Activated CD4-positive, alpha-beta T cell treated with anti-CD3 and anti-CD28 coated beads, Interleukin-2, amount 50 U/mL, for 4 hours (primary cell): ENCODE data around the gene RNF149.

Experiments used
- DNase-seq, 2 experiments: peaks; one replicate each; pipeline ENCODE4 v3.0.0-alpha.2; 2020

RNF149 gene

DNA sequence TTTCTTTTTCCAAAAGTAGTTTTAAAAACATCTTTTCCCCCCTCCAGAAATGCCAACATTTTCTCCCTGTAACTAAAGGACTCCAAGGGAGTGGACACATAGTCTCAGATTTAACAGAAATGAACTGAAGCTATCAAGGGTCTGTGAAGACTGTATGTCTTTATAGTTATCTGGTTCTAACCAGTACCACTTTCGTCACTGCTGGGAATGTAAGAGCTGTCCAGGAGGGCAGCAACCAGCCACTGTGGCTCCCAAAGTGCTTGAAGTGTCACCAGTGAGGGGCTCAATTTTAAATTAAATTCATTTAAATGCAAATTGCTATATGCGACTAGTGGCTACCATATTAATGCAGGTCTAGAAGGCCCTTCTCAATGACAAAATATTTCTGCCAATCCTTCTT, 15.0 kb downstream of the RNF149 start:
- DNase-seq = no peak

- DNase-seq = no peak
Measured at GRCh38 chr2:101291973-101292372, 16.5 kb downstream of the RNF149 start.

DNA sequence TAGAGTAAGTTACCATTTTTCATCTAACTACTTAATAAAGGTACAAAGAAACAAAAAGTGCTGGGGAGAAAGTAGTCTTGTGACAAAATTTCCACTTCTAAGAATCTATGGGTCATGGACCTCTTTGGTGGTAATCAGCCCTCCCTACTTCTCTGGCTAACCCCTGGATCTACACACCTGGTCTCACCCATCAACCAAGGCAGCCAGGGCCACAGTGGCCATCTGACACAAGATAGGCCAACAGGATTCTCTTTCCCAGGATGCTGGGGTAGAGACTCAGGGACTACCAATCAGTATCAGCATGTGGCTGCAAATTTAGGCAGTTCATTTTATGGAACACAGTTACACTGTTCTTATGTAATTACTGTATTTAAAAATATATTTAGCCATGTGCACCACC, 17.8 kb downstream of the RNF149 start:
- no peak for DNase-seq

DNA sequence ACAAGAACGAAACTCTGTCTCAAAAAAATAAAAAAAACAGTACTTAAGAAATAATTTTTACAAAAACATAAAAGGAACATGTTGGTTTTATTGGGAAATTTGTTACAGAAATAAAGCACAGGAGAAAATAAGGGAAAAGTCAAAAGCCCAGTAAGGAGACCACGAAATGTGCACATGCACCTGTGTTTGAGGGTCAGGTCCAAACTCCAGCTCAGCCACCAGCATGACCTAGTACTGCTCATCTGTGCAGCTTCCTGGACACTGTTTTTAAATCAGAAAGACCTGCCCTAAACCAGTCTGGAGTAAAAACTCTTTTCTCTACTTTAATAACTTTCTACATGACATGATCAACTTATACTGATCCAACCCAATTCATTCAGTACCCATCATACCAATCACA, 21.2 kb downstream of the RNF149 start:
- no peak for DNase-seq

GRCh38 chr2:101286684-101287083, 21.8 kb downstream of the RNF149 start:
- no peak for DNase-seq

GRCh38 chr2:101282980-101283379, 25.5 kb downstream of the RNF149 start:
- no peak for DNase-seq

DNA sequence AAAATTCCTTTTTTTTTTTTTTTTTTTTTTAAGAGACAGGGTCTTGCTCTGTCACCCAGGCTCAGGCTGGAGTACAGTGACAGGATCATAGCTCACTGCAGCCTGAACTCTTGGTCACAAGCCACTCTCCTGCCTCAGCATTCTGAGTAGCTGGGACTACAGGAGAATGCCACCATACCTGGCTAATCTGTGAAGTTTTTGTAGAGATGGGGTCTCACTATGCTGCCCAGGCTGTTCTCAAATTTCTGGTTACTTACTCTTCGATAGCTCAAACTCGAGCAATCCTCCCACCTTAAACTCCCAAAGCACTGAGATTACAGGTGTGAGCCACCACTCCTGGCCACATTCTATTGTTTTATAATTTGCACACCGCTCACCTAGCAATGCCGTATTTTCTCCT, 27.0 kb downstream of the RNF149 start:
- DNase-seq = no peak

DNA sequence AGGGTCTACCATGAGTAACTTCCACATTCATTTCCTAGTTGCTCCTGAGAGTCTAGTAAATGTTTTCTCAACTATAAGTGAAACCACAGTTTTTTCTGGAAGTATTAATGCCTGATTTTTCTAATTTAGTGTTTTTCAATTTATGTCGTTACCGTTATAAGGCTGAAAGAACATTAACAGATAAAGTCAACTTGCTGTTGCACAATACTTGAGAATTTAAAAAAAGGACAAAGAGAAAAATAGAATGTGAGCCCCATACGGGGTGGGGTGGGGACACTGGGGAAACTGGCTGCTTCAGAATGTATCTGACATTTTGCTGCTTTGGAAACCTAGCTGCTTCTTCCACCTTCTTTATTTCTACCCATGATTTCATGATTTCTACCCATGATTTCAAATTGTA, 29.6 kb downstream of the RNF149 start:
- no peak for DNase-seq

DNA sequence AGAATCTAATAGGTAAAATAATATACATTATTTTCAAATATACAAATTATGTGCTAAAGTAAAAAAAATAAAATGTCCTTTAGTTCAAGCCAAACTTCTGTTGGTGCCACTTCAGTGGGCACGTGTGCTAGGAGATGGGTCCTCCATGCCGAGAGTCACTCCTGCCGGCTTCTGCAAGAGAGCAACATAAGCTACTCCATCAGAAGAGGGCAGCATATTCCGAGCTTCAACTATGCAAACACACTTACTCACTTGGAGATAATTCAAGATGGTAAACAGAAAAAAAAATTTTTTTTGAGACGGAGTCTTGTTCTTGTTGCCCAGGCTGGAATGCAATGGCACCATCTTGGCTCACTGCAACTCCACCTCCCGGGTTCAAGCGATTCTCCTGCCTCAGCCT, 31.4 kb downstream of the RNF149 start:
- DNase-seq = no peak

DNA sequence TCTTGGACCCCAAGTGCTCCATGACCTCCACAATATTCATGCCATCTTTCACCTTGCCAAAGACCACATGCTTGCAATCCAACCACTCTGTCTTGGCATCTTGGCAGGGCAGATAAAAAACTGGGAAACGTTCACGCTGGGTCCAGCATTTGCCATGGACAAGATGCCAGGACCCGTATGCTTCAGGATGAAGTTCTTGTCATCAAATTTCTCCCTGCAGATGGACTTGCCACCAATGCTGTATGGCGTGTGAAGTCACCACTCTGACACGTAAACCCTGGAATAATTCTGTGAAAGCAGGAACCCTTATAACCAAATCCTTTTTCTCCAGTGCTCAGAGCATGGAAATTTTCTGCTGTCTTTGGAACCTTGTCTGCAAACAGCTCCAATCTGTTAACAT, 34.4 kb downstream of the RNF149 start:
- DNase-seq = no peak

DNA sequence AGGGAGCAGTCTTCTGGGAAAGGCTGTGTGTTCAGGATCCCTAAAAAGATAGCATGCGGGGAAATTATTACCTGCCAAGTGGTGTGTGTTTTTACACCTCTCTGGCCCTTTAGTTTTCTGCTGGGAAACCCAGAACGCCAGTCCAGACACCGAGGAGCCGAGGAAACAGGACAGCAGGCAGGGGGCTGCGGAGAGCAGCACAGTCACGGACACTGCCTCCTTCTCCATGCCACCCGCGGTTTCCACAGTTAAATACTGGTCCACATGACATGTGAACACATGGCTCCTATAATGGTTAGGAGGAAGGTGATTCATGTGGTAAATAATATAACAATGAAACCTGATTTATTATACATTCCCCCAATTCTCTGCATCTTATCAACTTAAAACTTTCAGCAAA, 35.4 kb downstream of the RNF149 start:
- no peak for DNase-seq

DNA sequence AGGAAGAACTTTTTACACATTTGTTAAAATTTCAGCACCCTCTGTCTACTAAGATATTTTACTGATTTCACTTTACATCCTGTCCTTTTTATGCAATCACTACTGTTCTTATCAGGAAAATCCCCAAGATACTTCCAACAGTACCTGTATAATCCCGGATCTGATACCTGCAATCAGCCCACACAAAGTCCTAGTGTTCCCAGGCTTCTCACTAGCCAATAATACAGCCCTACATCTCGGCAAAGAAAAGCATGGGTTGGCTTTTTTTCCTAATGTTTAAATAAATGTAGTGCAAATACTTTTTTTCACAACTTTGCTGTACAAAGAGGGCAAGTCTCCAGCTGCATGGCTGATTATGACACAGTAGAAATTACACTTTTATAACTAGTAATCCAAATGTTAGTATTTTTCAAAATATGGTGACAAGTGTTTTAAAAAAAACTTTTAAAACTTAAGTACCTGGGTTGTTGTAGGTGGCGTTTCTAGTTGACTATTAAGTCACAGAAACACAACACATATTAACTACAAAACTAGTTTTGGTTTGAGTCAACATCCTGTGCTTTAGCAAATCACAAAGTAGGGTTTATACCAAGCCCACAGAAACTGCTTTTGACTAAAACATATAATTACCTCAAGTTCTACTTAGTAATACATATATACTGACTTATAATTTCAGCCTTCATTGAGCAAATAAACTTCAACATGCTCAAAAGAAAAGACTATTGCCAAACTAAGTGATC, 36.3 kb downstream of the RNF149 start:
- no peak for DNase-seq

DNA sequence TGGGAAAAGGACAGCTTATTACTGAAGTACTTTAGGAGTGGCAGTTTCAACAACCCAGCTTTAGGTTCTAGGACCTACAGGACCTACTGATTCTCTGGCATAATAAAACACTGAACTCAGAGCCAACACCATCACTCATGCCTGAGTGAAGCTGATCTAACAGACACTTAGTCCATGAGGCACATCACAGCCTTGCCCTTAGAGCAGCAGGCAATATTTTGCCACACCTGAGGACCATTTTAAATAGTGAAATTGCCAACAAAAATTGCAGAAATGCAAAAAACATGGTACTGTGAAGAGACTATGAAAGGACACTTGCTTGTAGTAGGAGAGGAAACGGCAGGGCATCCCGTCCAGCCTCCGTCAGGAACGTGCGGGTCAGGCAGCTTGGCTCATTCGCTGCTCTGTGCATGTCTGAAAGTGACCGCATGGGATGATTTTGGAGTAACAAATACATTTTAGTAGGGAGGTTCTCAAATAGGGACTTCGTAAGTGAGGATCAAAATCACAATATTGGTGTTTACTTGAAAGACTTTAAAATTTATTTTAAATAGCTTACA, 37.7 kb downstream of the RNF149 start:
- DNase-seq = no peak

GRCh38 chr2:101267671-101268656, 40.5 kb downstream of the RNF149 start:
- DNase-seq = no peak

DNA sequence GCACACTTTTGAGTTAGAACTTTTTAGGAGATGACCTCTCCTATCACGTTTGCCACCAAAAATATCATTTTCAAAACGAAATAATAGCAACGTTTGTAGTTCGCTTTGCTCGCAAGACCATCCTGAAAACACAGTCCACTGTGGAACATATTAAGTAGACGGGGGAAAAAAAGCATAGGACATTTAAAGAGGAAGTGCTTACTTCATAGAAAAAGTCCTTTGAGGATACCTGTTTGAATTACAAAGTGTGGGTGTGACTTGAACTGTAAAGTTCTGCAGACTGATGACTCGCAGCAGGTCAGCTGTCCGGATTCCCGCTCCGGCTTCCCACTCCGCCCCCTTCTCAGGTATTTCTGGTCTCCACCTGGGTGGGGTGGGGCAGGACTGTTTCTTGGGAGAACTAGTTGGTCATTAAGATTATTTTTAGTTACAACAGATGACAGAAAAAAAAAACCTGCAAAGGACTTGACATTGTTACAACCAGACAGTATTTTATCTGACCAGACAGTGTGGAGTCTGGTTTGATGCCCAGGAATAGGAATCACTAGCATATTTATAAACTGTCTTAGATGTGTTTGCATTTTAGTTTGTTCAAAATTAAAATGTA, 42.5 kb downstream of the RNF149 start:
- no peak for DNase-seq

GRCh38 chr2:101264360-101264939, 44.1 kb downstream of the RNF149 start:
- DNase-seq = no peak

GRCh38 chr2:101263377-101263800, 45.1 kb downstream of the RNF149 start:
- no peak for DNase-seq

DNA sequence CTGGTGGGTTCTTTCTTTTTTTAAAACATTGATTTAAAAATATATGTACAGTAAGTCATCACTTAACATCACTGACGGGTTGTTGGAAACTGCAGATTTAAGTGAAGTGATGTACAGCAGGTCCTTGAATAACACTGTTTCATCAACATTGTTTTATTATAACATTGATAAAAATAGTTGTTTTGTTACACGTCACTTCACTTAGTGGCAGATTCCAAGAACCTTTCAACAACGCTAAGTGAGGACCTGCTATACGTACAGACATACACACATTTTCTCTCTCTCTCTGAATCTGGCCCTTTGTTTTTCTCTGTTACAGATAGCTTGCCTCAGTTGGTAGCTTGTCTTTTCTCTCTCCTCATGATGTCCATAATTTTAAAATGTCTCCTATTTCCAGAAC, 46.4 kb downstream of the RNF149 start:
- no peak for DNase-seq

GRCh38 chr2:101258804-101259203, 49.7 kb downstream of the RNF149 start:
- DNase-seq = no peak

- DNase-seq = no peak
Measured at GRCh38 chr2:101256316-101256715, 52.2 kb downstream of the RNF149 start.

DNA sequence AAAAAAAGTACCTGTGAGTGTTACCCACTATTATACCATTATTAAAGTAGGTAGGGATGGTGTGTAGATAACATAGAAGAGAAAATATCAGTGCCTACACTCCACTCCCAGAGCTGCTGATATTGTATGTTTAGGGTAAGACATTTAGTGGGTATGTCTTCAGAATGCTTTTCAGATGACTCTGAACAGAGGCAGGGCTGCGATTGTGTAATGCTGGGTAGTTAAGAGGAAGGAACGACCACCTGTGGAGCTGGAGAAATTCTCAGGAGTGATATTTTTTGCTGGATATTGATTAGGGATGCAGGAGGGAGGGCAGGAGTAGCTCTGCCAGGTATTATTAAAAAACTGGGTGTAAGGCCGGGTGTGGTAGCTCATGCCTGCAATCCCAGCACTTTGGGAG, 53.0 kb downstream of the RNF149 start:
- no peak for DNase-seq

DNA sequence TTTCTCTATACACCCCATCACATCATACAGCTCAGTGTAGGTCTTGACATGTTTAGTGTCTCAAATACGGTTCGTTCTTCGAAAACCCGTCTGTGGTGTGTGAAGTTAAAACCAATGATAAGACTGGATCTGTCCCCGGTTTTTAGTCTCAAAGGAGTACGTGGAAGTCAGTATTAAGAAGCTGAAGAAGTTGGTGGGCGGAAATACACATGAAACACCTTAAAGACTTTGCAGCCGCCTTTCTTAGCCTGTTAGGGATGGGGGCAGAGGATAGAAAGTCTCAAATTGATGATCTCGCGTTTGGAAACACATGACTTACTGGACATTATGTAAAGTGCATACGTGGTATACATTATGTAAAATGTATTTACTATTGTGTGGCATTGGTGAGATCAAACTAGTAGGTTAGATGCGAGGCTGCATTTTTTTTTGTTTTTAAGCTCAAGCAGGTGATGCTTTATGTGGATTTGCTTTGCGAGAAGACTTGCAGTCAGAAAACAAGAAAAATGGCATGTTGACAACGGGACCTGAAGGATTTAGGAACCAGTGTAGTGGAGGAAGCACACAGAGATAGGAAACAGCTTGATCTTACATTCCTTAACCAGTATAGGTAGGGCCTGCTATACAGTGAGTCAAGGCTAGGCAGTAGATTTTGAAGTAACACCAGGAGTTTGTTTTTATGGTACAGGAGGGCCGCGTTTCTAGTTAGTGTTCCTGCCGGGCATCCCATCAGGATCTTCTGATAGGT, 54.6 kb downstream of the RNF149 start:
- no peak for DNase-seq
